Measurements from ENCODE around the gene FGF21.

The FGF21 gene

DNA sequence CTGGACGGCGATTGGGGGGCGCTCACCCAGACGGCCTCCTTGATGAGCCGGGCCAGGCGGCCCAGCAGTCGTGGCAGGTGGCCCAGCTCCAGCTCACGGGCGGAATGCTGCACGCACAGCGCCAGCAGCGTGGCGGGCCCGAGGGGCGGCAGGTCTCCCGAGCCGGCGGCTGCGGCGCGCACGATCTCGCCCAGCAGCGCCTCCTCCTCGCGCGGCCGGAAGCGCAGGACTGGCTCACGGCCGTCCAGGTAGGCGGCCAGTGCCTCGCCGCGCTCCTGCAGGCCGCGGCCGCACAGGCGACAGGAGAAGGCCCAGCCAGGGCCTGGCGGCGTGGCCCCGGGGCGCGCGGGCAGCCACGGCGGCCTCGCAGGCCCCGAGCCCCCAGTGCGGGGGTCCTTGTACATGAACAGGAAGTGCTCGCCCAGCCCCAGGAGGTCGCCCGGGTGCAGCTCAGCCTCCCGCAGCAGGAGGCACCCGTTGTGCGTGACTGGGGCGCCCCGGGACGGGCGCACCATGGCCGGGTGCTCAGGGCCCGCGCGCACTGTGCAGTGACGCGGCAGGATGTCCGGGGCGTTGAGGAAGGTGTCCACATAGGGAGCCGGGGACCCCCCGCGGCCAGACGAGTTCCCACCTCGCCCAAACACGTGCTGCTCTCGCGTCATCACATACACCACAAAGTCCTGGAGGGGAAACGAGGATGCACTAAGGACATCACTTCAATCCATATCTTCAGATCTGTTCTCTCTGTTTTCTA, 26.2 kb upstream of the FGF21 start:
- DNase-seq (ENCODE audit: low read depth in 3 of 3, low spot score in 1 of 3): no peak

DNA sequence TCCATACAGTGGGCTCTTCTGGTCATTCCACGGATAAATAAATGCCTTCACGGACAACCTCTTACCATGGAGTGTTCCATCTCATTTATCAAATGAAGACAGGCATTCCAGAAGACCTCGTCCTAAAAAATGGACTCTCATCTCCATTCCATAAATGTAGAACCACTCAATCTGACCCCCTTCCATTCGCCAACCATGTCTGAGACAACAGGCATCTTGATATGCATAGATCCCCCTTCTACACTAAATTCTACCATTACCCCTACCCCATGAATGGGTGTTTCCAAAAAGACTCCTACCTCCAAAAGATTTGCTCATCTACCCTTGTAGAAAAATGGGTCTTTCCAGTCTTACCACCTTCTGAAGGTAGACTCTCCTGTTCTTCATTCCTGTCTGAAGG, 23.9 kb upstream of the FGF21 start:
- DNase-seq (ENCODE audit: low read depth in 3 of 3, low spot score in 1 of 3): no peak

DNA sequence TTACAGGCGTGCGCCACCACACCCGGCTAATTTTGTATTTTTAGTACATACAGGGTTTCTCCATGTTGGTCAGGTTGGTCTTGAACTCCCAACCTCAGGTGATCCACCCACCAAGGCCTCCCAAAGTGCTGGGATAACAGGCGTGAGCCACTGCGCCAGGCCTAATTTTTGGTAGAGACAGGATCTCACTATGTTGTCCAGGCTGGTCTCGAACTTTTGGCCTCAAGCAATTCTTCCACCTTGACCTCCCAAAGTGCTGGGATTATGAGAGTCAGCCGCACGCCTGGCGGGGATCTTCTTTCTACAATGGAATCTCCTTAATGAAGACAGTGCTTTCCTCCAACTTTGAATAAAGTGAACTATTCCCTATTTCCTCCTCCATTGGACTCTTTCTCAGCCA, 20.7 kb upstream of the FGF21 start:
- no peak for DNase-seq (ENCODE audit: low read depth in 3 of 3, low spot score in 1 of 3)

DNA sequence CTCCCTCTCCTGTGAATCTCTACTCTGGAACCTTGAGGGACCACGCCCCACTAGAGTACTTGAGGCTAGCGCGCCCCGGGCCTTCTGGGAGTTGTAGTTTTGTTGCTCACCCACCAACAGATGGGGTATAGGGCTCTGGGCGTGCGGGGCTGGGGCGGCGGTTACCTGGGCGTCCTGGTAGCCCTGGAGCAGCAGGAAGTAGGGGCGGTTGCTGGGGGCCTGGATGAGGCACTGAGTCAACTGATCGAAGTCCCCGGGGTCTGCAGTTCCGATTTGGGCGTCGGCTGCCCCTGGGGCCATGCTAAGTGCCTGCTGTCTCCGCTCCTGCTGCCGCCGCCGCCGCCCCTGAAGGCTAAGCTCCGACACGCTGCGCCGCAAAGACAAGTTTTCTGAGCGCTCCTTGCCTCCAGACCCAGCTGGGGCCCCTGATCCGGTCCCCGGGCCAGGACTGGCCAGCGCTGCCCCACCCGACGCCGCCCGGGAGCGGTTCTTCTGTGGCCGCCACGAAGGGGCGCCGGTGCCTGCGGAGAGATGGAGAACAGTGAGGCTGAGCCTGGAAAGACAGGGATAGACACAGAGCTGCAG, 20.2 kb upstream of the FGF21 start:
- no peak for DNase-seq (ENCODE audit: low read depth in 3 of 3, low spot score in 1 of 3)

DNA sequence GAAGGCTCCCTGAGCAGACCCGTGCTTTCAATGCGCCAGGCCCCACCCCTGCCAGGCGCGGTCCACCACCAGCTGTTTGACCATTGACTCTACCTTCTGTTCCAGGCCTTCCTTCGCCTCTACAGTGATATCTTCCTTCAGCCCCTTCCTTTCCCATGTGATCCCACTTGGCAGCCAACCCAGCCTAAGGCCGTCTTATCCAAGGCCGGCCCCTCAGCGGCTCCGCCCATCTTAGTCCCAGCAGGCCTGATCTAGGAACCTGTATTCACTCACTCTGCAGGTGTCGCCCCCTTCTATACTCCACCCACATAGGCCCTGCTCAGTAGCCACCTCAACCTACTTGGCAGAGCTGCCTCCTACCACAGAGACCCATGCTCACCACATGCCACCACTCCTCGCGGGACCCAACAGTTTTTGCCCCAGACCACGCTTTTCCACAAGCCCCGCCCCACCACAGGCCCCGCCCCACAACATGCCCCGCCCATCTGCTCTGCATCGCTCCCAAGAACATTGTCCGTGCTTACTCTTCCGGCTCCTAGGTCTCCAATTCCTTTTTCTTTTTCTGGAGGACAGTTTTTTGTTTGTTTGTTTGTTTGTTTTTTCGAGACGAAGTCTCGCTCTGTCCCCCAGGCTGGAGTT, 17.8 kb upstream of the FGF21 start:
- no peak for DNase-seq (ENCODE audit: low read depth in 3 of 3, low spot score in 1 of 3)

DNA sequence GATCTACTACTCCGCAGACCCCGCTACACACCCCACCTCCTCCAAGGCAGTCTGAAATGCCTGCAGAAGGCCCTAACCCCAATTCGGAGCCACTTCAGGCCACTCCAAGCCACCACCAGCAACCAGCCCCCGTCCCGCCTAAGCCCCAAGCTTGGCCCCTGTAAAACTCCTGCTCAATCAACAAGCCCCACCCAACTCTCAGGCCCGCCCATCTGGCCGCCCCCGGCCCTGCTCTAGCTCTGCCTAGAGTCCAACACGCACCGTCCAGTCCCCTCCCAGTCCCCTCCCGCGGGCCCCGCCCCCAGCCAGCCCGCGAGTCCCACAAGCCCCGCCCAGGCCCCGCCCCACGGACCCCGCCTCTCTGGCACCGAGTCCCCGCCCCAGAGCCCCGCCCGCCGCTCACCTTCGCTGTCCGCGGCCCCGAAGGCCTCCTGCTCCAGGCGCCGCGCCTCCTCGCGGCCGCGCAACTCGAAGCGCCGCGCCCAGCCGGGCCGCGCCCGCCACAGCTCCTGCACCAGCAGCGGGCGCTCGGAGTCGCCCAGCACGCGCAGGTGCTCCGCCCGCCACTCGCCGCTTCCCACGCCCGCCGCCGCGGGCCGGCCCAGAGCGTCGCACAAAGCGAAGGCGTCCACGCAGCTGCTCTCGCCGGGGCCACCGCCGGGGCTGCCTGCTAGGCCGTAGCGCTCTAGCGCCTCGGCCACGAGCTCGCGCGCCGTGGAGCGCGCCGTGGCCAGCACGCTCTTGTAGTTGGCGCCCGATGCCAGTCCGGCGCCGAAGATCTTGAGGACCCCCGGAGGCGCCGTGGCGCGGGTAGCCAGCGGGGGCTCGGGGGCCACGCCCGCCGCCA, 16.5 kb upstream of the FGF21 start:
- DNase-seq (ENCODE audit: low read depth in 3 of 3, low spot score in 1 of 3): peak; percentile 86 to 94 (median 88)

DNA sequence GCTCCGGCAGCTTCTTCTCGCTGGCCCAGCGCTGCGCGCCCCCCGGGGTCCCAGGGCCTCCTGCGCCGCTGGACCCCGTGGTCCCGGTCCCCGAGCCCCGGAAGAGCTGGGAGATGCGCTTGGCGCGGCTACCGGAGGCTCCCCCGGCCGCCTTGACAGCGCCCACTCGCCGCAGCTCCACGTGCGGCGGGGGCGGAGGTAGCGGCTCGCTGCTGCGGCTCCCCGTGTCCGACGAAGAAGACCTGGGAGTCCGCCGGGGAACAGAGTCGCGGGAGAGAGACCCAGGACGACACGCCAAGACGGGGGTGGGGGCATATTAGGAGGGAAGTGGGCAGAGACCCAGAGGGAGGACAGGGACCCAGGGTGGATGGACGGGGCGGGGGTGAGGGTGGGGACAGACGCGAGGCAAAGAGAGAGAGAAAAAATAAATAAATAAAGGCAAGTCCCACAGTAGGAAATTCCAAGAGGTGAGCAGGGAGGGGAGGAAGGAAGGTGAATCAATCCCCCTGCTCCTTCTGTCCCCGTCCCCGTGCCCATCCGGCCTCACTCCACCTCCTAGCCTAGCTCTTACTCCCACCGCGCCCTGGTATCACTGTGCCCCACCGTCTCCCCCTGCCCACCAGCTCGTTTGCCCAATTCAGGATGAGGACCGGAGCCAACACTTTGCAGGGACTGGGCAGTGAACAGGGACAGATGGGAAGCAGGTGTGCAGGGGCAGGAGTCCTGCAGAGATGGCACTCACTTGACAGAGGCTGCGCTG, 15.7 kb upstream of the FGF21 start:
- DNase-seq (ENCODE audit: low read depth in 3 of 3, low spot score in 1 of 3): no peak

DNA sequence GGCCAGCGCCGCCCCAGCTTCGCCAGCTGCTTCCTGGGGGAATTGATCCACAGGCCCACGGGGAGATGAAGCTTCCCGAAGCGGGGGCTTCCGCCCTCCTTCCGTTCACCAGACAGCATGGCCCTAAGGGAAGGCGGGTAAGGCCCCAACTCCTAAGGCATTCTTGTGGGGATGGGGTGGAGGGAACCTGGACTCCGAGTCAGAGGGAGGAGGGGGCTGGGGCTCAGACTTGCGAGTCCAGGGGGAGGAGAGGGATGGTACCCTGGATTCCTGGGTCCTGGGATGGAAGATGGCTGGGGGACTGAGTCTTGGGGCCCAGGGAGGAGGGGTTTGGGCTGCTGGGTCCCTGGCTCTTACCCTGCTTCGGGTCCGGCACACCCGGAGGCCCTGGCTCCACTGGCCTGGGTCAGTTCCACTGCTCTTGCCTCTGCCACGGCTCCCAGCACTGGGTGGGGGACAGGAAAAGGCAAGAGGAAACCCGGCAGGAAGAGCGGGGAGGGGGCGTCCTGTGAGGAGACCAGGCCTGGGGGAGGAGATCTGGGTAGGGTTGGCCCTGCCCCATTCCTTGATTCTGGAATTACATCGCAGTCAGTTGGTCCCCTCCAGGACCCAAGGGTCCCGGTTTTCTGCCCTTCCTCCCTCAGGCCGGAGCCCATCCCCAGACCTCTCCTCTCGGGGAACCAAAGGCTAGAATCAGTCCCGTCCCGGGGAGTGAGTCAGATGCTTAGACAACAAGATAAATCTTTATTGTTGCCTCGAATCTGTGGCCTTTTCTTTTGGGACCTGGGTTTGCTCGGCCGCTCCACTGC, 15.0 kb upstream of the FGF21 start, which contains the start of gene RASIP1:
RASIP1 (minus strand) TSS at position 447 of the 809 bp plus-strand sequence; CDS start at position 119, 328 bp downstream.
- DNase-seq (ENCODE audit: low read depth in 3 of 3, low spot score in 1 of 3): no peak

DNA sequence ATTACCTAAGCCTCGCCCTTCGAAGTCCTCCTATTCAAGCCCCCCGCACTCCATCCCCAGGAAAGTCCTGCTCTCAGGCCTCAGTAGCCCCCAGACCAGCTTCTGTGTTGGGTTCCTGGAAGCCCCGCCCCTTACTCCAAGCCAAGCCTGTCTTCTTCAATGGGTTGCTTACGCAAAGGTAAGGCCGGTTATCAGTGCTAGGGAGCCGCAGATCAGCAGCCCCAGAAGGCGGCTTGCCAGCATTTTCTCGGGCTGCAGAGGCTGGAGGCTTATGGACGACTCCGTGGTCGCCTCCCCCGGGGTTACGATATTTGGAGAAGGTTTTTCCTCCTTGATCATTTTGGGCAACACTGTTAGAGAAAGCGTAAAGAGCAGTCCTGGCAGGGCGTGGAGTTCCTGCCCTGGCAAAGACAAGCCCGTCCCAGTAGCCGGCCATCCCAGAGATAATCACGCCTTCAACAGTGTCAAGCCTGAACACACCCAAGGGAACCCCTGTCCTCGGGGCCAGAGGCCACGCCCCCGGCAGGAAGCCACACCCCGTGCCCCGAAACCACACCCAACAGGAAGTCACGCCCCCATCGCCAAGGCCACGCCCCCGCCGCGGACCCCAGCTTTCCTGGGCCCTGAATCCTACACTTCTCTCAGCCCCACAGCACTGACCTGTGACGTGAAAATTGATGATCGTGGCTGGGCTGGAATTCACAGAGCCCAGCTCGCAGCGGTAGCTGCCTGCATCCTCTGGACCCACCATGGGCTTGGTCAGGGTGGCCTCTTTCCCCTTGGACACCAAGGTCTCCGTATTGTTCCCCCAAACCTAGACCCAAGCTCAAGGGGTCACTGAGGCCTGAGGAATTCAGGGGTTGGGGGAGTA, 14.0 kb upstream of the FGF21 start:
- no peak for DNase-seq (ENCODE audit: low read depth in 3 of 3, low spot score in 1 of 3)

DNA sequence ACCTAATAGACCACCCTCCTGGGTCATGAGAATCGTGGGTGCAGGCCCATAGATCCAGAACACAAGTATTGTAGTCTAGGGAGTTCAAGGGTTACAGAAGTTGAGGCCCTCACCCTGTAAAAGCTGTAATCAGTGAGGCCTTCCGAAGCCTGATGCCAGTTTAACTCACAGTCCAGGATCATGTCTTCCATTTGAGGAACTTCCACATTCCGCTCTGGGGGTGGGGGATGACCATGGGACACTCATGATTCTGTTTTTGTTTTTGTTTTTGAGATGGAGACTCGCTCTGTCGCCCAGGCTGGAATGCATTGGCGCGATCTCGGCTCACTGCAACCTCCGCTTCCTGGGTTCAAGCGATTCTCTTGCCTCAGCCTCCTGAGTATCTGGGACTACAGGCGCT, 13.2 kb upstream of the FGF21 start:
- DNase-seq (ENCODE audit: low read depth in 3 of 3, low spot score in 1 of 3): no peak

DNA sequence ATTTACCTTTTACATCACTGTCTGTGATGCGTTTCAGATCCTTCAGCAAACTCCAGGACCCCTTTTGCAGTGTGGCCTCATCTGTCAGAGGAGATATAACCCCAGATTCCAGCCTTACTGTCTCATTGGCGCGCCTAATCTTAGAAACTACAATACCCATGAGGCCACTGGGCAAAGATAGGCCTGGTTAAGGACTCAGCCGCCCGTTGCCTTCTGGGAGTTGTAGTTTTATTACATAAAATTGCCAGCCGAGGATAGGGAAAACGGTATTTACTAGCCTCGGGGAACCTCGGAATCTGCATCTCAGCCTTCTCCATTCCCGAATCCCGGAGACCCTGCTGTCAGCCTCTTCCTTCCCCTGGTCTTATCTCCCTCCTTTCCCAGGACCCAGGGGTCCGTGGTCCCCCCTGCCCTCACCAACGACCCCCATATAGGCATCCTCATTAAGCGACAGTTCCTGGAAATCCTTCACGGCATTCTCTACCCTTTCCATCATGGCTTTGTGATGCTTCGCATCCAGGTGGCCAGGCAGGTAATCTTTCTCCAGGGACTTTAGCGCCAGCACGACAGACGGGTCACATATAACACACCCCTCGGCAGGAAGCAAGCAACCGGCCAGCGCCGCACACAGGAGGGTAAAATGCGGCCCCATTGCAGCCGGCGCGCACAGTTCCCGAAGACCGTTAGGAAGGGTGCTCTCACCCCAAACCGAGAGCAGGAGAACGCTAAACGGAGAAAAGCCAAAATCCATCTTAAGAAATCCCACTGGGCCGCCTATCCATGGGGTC, 9.9 kb upstream of the FGF21 start:
- no peak for DNase-seq (ENCODE audit: low read depth in 3 of 3, low spot score in 1 of 3)

DNA sequence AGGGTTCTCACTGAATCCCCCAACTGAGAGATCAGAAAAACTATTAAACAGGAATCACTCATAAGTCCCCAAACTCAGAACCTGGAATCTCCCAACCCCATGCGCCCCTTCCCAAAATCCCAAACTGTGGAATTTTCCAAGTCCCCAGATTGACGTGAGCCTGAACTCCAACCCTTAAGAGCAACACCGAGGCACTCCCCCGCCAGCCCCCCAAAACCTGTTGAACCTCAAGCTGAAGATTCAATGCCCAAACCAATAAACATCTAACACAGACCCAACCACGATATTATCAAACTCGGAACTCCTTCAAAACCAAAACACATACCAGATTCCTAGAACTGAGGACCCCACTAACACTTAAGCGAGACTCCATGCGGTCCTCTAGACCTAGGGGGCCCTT, 9.2 kb upstream of the FGF21 start:
- DNase-seq (ENCODE audit: low read depth in 3 of 3, low spot score in 1 of 3): no peak

DNA sequence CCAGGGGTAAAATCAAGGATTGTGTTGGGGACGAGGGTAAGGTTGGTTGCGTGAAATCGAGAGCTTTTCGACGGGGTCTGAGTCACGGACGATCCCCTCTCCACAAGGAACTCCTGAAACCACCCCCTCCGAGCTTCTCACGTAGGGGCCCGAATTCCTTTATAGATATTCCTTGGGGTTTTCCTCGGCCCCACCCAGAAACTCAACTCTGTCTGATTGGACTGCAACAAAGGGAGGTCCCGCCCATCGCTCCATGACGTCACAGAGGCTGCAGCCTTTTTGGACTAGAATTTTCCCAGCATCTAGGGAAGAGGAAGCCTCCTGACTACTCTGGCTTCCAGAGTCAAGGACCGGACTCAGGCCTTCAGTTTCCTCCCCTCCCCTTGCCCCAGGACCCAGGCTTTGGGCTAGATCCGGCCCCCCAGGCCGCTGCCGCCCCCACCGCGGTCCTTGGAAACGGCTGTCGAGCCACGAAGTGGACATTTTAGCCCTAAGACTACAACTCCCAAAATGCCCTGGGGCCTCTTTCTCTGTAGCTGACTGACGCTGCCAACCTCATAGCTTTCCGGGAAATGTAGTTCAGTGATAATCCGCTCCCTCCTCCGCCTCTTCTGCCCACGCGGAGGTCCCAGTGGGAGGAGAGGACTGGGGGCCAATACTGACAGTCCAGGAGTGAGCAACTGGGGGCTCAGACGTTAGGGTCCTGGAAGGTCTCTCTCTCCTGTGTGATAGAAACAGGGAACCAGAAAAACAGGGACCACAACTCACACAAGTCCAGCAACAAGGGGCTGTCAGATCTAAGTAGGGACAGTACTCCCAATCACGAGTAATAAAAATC, 8.4 kb upstream of the FGF21 start, which contains the start of gene IZUMO1:
IZUMO1 (minus strand) TSS at position 172 of the 838 bp plus-strand sequence. CDS start 1,050 bp downstream, outside the sequence.
- no peak for DNase-seq (ENCODE audit: low read depth in 3 of 3, low spot score in 1 of 3)

DNA sequence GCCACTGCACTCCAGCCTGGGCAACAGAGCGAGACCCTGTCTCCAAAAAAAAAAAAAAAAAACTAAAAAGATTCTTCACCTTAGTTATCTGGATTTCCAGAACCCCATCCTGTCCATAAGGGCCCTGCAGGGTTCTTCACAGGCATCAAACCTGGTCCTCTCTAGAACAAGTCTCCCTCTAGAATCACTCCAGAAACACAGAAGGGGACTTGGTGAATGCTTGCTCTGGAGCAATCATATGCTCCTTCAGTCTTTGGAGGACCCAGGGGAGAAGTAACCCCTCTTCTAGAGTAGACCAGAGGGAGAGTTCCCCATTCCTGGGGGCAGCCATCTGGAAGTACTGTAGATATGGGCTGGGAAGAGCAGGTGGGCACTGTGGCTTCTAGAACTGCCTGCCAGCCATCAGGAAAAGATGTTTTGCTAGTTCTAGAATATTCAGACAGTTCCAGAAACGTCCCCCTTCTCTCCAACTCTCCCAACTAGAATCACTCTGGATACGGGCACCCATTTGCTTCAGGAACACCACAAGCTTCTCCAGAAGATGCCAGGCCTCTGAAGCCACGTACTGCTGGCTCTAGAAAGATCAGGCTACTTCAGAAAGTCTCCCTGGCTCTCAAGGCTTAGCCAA, 5.6 kb upstream of the FGF21 start:
- no peak for DNase-seq (ENCODE audit: low read depth in 3 of 3, low spot score in 1 of 3)

DNA sequence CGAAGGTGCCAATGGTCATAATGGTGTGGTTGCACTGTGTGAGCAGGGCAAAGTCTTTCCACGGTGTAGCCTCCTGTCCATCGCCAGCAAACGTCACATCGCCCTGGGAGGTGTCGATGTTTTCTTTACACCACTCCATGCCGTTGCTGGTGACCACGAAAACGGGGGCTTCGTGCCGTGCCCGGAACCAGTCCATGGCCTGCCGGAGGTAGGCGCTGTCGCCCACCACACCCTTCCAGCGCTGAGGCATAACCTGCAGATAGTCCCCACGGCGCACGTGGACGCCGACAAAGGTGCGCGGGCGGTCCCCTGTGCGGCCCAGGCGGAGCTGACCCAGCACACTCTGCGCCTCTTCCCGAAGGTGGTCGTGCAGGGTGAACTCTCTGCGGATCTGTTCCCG, 5.0 kb upstream of the FGF21 start:
- DNase-seq (ENCODE audit: low read depth in 3 of 3, low spot score in 1 of 3): no peak

DNA sequence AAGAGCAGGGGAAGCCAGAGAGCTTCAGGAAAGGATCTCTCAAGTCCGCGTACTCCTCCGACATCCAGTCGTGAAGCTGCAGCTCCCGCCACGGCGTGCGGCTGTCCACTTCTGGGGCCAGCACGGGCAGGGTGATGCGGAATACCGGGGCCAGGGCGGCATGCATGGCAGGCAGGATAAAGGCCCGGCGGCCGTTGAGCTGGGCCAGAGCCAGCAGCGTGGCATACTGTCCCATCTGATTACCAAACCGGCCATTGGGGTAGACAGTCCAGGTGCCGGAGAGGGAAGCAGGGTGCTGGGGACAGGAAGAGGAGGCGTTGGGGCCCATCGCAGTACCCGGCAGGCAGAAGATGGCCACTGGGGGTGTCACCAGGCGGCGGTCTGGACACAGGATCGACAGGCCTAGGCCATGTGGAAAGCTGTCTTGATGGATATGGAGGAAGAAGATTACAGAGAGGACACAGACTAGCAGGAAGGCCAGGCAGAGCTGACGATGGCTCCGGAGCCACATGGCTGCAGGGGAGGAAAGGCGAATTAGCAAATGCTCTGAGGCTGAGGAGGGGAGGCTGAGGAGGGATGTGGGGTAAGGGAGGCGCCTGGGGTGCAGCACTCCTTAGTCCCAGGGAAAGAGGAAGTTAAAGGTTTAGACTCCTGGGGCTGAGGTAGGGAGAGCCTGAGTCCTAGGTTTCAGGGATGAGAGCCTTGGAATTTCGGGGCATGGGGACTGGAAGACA, 4.4 kb upstream of the FGF21 start:
- DNase-seq (ENCODE audit: low read depth in 3 of 3, low spot score in 1 of 3): no peak
